Left lobe of liver (tissue), 2 donors: Measurements from ENCODE around the gene FBN1. TPM values are rescaled to one million over a fixed set of nuclear protein-coding genes. Genes with fewer than 3 reads are reported as not detected.

ENCODE experiments used
- ATAC-seq: fragments of 200-7000 bp; cut with Tn5 transposase; one replicate; pipeline ENCODE4 v1.9.1; 2020; ENCODE audit warnings: mild to moderate bottlenecking, moderate library complexity
- DNase-seq: peaks from one replicate; pipeline ENCODE4 v3.0.0-alpha.2; 2020; ENCODE audit warnings: low spot score
- total RNA-seq: library from RNA; stranded (reverse); gene quantifications from one replicate; pipeline ENCODE4 v1.2.1, GENCODE V29; 2021
- donor health status: DM: no; HTN: no; CAD: no; lungs with moderate emphysema.
- donor health status: DM: no; HTN: yes; CAD: no.

FBN1 gene
- total RNA-seq, 1 donor from 2014 or later, result 2.7 TPM

DNA sequence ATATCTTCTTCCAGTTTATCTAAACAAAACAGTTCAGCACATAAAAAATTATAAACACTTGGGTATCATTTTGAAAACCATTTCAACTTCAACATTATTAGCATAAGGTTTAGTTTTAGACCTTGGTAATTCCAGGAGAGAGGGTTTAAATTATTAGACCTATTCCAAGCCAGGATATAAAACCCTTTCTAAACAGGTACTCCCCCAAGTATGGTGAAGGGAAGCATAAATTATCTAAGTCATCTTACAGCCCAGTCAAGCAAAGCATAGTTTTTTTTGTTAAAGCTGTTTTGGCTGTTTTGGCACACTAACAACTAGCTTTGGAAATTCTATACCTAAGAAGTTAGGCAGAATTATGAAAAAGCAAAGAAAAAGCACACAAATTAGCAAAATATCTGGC is 87.3 kb downstream of the FBN1 start:
- no peak for ATAC-seq
- DNase-seq, result no peak

DNA sequence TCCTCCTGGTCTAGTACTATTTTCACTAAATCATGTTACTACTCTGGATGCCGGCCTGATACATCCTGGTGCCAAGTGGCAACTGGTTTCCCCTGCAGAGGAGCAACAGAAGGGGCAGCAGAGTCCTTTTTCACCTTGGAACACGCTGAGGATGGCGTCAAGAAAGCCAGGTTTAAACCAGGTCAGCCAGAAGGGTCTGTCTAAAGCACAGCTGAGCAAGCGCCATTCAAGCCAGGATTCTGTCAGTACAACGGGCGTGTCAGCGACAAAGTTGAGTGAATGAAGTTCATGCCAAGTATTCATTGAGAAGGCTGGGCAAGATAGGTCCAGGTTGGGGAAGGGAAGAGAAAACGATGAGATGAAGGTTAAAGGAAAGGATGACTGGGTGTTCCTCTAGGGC is 88.2 kb downstream of the FBN1 start:
- ATAC-seq, result no peak
- DNase-seq, result no peak

DNA sequence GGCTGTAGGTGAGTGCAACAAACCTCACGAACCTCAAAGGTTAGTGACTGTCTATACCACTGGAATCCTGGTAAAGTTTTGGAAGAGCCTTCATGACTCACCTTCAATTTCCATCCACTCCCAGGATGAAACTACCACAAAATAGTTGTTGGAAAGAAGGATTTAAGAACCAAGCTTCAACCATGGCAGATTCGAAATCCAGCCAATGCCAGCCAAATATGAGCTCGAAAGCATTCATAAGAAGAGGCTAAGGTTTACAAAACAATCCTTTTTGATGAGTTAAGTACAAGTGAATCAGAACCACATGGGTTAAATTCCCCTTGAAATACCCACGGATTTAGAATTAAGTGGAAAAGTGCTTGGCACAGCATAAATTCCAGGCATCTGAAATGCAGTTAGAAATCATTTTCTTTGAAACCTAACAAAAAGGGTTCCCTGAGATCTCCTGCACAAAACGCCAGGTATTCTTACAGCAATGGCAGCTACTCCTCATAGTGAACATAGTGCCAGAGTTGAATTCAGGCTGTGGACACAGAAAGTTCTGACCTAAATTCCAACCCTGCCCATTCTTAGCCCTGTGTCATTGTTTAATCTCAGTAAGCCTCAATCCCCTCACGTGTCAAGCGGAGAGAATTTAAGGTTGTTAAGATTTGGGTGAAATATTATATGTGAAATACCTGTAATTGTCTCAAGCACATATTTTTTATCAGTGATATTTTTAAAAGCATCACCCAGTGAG is 89.2 kb downstream of the FBN1 start:
- ATAC-seq (no peak), DNase-seq (no peak)

DNA sequence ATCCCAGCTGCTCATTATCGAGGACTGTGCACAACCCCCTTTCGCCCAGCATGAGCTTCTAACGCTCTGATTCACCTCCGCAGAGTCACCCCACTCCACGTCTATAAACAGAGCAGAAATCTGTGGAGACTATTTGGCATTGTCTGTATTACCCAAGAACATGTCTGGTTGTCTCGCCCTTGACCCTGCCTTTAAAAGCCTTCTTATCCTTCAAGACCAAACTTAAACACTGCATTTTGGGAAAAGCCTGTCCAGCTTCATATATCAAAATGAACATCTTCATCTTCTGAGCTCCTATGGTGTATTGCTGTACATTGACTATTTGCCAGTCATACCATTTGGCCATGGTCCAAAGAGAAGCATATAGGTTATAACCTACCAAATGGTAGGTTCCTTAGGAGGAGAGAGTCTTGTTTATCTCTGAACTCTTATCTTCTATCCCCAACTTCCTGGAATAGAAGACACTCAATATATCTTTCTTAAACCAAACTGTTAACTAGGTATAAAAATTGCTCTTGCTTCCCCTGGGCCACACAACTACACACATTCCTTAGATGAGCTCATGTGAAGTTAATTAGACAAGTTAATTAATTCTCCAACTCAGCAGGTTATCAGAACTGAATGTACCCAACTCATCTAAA is 90.1 kb downstream of the FBN1 start:
- no peak for DNase-seq
- ATAC-seq, result no peak

DNA sequence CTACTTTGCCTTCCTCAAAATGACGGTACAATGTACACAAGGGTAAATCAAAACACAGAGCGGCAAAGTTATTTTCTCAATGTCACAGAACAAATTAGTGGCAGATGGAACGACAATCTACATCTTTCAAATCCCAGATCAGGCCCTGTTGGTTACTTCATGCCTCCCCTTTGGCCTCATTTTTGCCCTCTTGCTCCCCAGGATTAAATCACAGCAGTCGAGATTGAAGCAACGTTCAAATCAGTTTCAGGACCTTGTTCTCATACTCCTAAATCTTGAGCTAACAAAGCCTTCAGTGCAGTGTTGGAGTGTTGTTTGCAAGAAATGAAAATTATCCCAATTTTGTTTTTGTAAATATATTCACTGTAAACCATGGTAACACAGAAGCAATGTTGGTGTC is 91.4 kb downstream of the FBN1 start:
- DNase-seq (no peak), ATAC-seq (no peak)

DNA sequence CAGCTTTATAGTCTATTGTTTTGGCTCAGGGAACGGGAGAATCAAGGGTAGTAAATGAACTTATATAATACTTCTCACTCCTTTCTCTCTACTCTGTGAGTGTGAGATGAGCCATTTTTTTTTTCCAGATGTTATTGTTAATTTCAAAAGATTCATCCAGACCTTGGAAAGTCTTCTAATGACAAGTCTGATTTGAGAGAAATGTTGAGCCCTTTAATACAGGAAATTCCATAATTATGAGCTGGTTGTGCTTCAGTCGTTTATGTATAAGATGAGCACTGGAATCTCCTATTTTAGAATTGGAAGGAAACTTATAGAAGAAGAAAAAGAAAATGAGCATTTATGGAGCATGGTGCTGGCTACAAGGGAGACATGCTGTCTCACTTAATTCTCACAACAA is 92.0 kb downstream of the FBN1 start:
- ATAC-seq (no peak), DNase-seq (no peak)

DNA sequence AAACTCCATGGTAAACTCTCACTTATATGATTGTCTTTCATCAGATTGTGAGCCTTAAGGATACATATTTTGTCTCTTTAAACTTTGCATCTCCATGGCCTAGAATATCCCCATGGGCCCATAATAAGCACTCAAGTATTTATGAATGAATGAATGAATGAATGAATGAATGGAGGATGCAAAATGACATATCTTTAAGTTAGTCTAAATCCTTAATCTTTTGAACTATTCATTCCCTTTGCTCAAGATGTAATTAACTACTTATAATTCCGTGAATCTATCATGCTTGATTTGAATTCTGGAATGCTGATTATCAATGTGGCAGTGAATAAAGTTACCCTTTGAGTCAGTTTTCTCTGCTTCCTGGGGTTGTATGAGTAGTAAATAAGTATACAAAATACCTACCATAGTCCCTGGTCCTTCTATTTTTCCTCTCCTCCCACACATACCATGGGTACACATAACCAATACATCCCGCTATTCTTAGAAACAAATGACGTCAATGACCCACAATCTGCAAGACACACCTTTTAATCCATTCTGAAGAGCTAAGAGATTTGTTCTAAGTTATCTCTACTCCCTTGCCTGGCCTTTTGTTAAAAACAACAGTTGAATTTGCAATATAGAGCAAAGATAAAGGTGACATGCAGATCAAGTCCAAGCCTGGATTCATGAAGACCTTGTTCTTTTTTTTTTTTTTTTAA is 94.5 kb downstream of the FBN1 start:
- no peak for ATAC-seq
- DNase-seq, result no peak

DNA sequence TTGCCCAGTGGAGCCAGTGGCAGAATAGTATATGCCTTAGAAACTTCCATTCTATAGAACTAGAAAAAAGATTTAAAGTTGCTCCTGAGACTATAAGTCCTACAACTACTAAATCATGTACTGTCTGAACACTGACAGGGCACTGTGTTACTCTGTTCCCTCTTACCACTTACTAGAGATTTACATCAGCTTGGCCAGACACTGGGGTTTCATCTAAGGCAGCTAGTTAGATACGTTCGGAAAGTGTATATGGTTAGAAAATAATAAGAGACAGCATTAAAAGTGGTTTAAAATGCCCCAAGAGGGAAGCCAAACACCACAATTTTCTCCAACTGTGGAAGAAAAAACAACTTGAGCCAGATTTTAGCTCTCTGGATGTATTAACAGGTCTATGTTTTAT is 97.1 kb downstream of the FBN1 start:
- ATAC-seq, result no peak
- DNase-seq, result no peak

DNA sequence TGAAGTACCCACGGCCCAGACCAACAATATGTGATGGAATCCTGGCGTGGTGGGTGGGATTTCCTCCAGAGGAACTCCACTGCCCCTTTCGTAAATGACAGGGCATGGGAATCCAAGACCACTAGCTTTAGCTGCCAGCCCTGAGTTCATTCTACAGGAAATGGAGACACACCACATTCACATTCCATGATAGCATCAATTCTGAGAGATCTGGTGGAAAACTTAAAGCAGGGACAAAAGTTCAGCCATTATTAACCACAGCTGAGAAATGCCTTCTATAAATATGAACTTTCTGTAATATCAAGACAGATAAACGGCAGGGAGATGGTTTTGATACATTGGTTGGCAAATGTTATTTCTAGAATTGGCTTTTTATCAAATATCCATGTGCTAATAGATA is 98.2 kb downstream of the FBN1 start:
- DNase-seq, result no peak
- no peak for ATAC-seq

DNA sequence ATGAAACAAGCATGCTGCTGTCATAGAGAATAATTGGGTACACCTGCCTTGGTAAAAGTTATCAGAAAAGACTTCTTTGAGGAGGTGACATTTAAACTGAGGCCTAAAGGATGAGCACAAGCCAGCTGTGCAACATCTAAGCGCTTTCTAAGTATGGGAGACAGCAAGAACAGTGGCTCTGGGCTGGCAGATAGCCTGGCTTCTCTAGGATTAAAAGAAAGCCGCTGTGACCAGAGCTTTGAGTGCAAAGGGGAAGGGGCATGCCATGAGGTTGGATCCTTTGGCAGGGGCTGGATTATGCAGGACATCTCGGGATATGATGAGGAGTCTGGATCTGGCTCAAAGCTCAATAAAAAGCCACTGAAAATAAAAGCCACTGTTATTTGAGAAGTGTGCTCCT is 99.2 kb downstream of the FBN1 start:
- ATAC-seq (no peak), DNase-seq (no peak)

DNA sequence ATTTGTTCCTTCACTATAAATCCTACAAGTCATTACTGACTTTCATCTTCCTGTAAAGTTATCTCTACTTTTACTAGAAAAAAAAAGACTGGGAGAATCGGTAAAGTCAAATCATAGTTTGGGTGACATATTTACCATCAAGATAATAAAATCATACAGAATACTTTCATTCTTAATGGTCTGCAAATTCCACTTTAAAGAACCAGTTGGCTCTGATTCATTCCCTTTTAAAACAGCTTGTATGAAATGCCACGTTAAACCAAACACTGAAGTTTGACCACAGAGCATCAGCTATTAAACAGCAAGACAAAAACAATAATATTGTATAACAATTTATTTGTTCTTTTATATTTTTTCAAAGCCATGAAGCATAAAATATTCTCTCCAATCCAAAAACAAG is 100.7 kb downstream of the FBN1 start:
- ATAC-seq (no peak), DNase-seq (no peak)

DNA sequence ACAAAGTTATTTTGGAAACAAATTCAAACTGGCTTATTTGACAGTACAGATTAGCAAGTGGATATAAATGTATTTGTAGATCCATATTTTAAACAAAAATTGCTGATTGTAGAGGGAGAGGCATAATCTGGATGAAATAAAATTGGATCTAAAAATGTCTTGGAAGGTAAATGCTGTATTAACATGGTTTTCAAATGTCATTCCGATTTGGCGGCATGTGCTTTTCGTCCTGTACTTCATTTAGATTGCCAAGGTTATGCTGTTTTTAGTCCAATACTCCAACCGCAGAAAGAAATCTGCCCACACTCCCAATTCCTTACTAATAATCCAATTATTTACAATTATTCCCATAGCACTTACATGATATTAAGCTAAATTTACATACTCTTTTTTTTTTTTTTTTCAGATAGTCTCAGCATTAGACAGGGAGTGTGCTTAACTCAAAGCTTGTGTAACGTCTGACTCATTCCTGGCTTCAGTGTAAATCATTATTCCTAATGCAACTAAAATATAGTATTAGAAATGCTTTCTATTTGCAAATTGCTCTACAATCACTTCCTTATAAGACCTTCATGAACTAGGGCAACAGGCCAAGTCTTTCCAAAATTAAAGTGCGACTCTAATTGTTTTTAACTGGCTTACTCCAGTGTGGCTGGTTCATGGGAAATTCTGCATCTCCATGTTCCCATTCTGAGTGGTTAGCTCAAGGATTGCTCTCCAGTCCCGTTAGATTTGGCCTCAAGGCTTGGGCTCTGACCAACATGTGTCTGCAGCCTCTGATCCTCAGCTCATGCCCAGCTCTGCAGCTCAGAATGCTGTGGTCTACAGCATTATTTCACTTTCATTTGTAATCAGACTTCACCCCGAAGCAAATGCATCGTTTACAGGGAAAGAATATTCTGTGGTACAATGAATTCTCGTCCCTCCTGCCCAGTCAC is 103.9 kb downstream of the FBN1 start:
- DNase-seq (no peak), ATAC-seq (no peak)

DNA sequence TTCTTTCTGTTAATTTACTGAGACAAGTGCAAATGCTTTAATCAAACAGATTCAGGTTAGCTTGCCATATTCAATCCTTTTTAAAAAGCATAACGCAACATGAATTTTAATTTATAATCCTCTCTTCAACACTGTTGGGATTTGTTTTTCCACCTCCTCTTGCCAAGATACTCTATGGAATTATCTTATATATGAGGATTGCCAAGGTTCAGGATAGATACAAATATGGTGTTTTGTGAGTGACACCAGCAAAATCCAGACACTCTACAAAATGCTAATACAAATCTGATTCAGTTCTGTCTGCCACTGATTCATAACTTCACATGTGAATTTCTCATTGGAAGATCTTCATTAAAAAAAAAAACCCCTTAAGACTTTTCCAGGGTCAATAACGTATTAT is 104.8 kb downstream of the FBN1 start:
- DNase-seq, result no peak
- no peak for ATAC-seq

DNA sequence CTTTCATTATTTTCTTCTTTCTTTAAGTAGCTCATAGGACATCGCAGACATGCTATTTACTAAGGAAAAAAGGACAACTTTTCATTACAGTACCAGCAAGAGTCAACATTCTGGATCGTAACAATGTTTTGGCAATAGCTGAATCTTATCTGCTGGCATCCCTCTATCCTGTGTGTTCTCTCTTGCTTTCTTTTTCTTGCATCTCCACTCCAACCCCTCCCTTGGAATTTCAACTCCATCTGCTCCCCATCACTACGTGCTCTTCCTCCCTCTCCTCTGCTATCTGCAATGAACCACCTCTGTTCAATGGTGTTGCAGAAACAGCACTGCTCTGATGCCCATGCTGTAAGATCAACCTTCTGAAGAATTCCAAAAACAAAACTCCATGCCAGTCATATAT is 106.6 kb downstream of the FBN1 start:
- ATAC-seq, result no peak
- no peak for DNase-seq

DNA sequence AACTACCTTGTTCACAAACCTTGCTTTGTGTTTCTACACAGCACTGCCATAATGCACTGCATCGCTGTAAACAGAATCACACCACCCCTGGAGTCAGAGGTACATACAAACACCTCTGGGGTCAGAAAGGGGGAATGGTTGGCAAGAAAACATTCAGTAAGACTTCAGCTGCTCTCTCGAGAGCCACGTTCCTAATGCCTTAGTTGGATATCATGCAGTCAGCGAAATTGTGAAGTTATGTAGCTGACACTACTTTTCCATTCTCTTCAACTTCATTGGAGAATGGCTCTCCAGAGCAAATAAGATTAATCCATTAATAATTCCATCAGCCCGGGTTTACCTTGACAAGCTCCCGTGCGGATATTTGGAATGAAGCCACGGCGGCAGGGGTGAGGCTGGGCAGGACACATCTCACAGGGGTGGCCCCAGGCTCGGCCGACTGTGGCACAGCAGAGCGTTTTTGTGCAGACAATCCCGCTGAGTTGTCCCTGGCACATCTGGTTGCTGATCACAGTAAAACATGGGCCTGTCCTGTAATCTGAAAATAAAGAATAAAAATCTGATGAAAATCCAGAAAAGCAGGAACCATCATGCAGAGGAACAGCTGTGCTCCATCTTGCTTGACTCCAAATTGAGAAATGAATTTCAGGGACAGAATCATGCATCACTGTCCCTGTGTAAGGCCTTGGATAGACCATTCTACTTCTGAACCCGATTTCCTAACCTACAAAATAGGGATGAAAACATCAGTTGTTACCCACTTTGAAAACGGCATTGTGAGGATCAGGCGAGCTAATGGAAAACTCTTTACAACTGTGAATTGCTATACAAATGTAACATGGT is 108.0 kb downstream of the FBN1 start:
- DNase-seq (no peak), ATAC-seq (no peak)

DNA sequence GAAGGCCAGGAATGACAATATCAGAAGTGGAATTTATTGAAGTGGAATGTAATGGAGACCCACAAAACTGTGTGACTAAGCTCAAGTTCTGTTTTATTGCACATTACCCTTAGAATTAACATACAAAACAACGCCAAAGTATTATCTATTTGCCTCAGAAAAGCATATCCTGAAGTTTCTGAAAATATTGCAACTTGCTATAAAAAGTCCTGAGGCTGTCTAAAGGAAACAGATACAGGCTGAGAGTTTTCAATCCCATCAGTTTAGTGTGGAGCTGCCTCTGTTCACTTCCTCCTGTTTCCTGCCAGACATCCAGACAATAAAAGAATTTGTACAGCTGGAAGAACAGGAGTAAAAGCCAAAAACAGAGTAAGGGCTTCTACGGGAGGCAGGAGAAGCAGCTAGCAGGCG is 108.8 kb downstream of the FBN1 start:
- DNase-seq (no peak), ATAC-seq (peak; percentile 56)

DNA sequence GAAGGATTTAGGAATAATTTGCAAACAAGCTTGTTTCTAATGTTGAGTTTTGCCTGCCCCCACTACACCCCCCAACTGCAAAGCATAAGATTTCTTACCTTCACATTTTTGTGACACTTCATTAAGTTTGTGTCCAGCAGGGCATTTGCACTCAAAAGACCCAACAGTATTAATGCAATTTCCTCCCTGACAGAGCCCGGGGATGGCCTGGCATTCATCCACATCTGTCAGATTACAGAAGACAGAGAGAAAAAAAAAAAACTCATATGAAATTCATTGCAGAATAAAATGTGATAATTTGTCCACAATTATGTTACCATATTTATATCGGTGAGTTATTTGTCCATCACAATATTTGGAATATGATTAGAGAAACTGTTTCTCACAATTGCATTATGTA is 111.5 kb downstream of the FBN1 start:
- ATAC-seq (no peak), DNase-seq (no peak)

DNA sequence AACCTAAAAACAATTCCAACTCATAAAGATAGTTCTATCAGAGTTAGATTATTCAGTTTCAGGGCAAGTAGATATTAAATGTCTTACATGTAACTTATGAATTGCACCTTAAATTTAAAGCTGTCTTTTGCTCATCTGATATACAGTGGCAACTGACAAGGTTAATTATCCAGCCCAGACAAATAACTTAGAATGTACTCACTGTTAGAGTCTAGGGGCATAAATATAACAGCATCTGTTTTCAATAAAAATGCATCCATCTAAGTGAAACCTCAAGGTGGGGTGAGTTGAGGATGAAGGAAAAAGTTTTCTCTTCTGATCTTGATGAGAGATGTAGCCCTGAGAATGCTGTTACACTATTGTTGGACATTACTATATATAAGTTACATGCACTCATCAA is 112.6 kb downstream of the FBN1 start:
- ATAC-seq (no peak), DNase-seq (no peak)

DNA sequence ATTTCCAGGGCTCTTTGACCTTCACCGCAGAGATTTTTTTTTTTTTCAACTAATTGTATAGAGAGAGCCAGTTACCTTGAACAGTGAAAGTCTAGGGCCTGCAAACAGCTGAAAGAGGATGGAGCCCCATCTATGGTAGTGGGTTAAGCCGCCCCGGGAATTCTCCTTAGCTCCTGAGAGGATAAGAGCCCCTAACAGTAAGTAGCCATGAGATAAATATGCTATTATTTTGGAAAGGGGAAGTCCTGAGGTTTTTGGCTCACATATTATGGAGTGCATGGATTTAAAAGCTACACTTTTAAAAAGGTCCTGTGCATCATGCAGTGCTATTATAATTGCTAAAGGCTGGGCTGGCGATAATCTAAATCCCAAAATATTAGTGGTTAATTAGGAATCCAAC is 115.0 kb downstream of the FBN1 start:
- DNase-seq, result no peak
- no peak for ATAC-seq

DNA sequence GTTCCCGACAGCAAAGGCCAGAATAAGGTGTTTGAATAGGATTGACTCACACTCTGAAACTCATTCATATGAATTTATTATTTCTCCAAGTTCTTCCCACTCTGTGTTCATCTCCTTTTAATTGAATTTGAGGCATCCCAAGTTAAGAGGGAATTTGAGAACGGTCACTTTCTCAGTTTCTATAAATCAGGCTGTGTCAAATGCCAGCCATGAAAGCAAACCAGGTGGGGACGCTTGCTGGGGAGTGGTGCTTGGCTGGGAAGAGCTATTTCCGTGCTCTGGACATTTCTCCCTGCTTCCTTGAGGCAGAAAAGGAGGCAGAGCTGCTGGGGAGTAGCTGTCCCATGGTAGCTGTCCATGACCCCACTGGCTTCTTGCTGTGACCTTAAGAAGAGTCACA is 116.6 kb downstream of the FBN1 start:
- DNase-seq, result no peak
- ATAC-seq, result no peak
